Astrocyte of the cerebellum (primary cell): ENCODE results near the gene CCL2.

ENCODE experiments used
- DNase-seq: peaks from one replicate; pipeline ENCODE4 v3.0.0-alpha.2; 2011; ENCODE audit warnings: low read depth
- H3K4me3 ChIP-seq: 2 replicates; pipeline ENCODE4 v1.5.1; 2011; ENCODE audit warnings: mild to moderate bottlenecking, low read depth, low read length, moderate library complexity
- in situ Hi-C: cut with HindIII; loops from 2 replicates; pipeline ENCODE4 v1.10.0; 2017; ENCODE audit warnings: low sequenced_read_pairs
- TF ChIP-seq, protein P1 (sequence below): IDR thresholded peaks from 2 replicates; pipeline ENCODE4 v1.5.1; 2012; ENCODE audit warnings: low read length, low read depth, moderate library complexity, mild to moderate bottlenecking; ENCODE audit errors: missing control alignments

Gene CCL2

DNA sequence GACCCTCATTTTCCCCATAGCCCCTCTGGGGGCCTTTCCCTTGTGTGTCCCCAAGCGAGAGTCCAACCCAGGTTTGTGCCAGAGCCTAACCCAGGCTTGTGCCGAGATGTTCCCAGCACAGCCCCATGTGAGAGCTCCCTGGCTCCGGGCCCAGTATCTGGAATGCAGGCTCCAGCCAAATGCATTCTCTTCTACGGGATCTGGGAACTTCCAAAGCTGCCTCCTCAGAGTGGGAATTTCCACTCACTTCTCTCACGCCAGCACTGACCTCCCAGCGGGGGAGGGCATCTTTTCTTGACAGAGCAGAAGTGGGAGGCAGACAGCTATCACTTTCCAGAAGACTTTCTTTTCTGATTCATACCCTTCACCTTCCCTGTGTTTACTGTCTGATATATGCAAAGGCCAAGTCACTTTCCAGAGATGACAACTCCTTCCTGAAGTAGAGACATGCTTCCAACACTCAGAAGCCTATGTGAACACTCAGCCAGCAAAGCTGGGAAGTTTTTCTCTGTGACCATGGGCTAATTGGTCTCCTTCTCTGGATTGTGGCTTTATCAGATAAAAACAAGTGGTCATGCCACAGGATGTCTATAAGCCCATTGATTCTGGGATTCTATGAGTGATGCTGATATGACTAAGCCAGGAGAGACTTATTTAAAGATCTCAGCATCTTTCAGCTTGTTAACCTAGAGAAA lies 2.5 kb upstream of the CCL2 start:
- in situ Hi-C loops, result no loop called here

DNA sequence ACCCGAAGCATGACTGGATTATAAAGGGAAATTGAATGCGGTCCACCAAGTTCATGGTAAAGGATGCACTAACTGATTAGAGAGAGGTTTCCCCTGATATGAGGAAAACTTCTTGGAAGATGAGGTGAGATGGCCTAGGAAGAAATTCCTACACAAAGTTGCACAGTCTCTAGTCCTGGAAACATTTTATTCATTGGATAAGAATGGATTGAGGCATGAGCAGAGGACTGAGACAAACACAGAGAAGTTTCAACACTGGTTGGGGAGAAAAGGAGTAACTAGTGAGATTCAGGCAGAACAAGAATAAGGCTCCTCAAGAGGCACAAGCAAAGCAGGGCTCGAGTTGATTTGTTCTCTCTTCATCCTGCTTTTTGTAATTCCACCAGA lies 2.0 kb upstream of the CCL2 start:
- no peak for DNase-seq
- in situ Hi-C loops, result no loop called here
- TF ChIP-seq, protein P1, sequence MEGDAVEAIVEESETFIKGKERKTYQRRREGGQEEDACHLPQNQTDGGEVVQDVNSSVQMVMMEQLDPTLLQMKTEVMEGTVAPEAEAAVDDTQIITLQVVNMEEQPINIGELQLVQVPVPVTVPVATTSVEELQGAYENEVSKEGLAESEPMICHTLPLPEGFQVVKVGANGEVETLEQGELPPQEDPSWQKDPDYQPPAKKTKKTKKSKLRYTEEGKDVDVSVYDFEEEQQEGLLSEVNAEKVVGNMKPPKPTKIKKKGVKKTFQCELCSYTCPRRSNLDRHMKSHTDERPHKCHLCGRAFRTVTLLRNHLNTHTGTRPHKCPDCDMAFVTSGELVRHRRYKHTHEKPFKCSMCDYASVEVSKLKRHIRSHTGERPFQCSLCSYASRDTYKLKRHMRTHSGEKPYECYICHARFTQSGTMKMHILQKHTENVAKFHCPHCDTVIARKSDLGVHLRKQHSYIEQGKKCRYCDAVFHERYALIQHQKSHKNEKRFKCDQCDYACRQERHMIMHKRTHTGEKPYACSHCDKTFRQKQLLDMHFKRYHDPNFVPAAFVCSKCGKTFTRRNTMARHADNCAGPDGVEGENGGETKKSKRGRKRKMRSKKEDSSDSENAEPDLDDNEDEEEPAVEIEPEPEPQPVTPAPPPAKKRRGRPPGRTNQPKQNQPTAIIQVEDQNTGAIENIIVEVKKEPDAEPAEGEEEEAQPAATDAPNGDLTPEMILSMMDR, result no peak
- H3K4me3 ChIP-seq, result no peak overlapping the region

More for the DNA sequence above, 2.5 kb upstream of the CCL2 start:
- TF ChIP-seq, protein P1, result no peak
- peak; percentile 87 for DNase-seq
- H3K4me3 ChIP-seq, result no peak overlapping the region

DNA sequence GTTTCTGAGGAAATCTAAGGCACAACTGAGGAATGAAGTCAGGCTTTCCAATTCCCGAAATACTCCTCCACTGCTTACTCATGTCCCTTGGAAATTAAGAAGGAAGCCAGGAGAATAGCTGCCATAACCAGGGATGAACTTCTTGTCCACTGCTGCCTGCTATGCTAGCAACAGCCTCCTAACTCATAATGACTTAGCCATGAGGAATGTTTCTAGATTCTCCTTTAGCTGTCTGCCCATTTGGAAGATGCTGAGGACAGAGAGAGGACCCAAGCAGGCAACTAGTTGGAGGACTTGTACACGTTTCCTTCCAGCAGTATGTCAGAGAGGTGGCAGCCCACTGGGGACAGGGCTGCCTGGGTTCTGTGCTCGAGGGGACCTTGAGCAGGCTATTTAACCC lies 939 bp upstream of the CCL2 start:
- in situ Hi-C loops, result no loop called here
- TF ChIP-seq, protein P1, result no peak
- DNase-seq, result no peak
- no peak overlapping the region for H3K4me3 ChIP-seq

DNA sequence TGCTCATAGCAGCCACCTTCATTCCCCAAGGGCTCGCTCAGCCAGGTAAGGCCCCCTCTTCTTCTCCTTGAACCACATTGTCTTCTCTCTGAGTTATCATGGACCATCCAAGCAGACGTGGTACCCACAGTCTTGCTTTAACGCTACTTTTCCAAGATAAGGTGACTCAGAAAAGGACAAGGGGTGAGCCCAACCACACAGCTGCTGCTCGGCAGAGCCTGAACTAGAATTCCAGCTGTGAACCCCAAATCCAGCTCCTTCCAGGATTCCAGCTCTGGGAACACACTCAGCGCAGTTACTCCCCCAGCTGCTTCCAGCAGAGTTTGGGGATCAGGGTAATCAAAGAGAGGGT lies 272 bp downstream of the CCL2 start:
- TF ChIP-seq, protein P1, result no peak
- in situ Hi-C loops, result no loop called here
- DNase-seq, result no peak
- H3K4me3 ChIP-seq, result peak overlapping the region; percentile 49

DNA sequence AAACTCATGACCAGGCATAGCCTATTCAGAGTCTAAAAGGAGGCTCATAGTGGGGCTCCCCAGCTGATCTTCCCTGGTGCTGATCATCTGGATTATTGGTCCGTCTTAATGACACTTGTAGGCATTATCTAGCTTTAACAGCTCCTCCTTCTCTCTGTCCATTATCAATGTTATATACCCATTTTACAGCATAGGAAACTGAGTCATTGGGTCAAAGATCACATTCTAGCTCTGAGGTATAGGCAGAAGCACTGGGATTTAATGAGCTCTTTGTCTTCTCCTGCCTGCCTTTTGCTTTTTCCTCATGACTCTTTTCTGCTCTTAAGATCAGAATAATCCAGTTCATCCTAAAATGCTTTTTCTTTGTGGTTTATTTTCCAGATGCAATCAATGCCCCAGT lies 756 bp downstream of the CCL2 start:
- no peak for DNase-seq
- in situ Hi-C loops, result no loop called here
- peak overlapping the region; percentile 49 for H3K4me3 ChIP-seq
- TF ChIP-seq, protein P1, result no peak

DNA sequence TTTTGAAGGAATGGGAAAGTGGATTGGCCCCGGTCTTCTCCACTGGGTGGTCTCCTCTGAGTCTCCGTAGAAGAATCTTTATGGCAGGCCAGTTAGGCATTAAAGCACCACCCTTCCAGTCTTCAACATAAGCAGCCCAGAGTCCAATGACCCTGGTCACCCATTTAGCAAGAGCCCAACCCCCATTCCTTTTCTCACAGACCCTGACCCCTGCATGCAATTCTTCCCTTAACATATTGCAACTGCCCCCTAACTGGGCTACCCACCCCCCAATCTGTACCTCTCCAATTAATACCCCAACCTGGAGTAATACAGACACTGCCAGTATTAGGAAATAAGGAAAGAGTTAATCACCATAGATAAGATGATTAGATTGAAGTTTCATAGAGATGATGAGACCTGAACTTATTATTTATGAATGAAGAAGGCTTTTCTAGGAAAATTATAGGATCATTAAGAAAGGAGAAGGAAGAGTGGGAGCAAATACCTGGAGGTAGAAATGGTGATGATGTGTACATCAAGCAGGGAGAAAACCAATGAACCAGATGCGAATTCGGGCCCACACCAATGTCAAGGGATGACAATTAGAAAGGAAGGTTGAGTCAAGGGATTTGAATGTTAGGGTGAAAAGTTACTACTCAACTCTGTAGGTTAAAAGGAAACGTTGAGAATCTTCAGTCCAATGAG lies 2.4 kb downstream of the CCL2 start:
- H3K4me3 ChIP-seq, result no peak overlapping the region
- no peak for DNase-seq
- in situ Hi-C loops, result no loop called here
- TF ChIP-seq, protein P1, result no peak
